Stimulated activated CD8-positive, alpha-beta memory T cell treated with anti-CD3 and anti-CD28 coated beads, Interleukin-4, amount 100 ng/mL, for 4 hours (primary cell): ENCODE measurements around the gene UNC5A.

Experiments
- DNase-seq, 2 donors: peaks; one replicate each; pipeline ENCODE4 v3.0.0-alpha.2; 2020; ENCODE audit warnings: low read depth in 2 of 2, low spot score in 1 of 2

Gene UNC5A

DNA sequence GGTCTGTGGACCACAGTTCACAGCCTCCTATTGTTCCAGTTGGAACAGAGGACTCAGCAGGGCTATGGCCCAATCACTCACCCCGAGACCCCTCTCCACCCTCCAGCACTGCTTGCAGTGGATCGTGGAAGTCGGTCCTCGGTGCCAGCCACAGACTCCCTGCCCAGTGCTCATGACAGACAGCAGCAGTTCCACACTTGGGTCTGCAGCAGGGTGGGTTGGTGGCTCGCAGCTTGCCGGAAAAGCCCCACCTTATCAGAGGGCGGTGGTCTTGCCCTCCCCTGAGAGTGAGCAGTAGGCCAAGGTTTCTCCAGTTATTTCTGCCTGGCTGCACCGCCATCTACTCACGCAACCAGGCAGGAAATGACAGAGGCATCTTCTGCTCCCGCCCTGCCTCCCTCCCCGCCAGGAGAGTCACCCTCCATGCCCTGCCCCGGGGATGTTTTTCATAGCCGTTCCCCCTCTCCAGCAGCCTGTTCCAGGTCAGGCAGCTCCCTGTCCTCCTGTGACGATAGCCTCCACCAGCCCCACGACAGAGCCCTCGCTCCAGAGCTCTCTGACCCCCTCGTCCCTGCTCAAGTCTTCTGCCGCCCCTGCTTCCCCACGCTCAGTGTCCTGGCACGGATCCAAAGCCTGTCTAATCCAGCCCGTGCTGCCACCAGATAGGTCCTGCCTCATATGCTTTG is 34.5 kb downstream of the UNC5A start:
- DNase-seq = no peak

DNA sequence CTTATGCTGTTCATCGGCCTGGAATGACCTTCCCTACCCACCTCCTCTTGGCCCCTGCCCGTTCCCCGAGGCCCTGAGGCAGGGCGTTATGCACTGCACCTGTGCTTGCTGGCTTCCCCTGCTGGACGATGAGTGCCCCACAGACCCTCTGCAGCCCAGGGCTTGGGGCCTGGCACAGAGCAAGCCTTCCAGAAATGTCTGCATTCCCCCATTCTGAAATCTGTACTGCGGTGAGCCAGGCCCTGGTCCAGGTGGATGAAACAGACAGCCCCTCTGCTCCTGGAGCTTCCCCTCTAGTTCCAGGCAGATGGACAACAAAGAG is 35.0 kb downstream of the UNC5A start:
- no peak for DNase-seq

DNA sequence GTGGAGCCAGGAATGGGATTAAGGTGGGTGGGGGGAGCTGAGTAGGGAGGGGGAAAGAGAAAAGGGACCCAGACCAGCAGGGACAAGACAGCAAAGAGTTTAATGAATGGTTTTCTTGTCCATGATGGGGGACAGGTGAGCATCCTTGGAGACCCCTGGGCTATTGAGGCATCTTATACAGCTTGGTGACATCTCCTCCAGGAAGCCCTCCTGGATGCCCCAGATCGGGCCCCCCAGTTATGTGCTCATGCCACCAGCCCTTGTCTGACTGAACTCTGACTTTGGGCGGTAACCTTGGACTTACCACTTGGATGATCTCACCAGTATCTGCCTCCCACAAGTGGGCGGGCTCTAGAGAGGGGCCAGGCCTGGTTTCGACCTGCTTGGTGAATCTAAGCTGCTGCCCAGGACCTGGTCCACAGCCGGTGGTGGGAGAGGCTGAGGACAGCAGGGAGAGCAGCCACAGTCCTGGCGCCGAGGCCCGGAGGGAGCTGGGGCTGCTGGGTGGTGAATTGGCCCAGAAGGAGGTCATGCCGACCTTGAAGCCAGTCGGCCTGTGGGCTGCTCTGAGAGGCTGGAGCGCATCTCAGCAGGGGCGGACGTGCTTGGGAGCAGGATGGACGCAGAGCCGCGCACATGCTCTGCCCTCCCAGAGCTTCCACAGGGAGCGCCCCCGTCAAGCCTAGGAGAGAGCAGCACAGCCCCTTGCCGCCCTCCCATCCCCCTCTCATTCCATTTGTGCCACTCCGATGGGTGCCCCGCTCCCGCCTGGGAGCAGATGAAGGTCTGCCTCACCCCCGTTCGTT is 36.2 kb downstream of the UNC5A start:
- DNase-seq = no peak

DNA sequence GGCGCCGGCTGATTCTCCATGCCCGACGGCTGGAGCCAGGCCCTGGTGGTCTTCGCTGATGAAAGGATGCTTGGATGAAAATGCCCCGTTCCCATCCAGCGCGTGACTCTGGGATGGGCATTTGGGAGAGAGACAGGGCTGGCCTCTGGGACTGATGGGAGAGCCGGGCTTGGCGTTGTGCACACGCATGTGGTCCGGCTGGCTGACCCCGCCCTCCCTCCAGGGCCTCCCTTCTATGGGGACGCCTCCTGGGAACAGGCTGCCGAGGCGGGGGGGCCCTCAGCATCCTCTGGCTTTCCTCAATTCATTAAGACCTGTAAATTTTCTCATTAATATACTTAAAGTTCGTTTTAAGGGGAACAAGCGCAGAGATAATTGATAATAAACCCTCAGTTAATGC is 36.8 kb downstream of the UNC5A start:
- DNase-seq = no peak

- no peak for DNase-seq
Measured at GRCh38 chr5:176847726-176848290, 37.4 kb downstream of the UNC5A start.

DNA sequence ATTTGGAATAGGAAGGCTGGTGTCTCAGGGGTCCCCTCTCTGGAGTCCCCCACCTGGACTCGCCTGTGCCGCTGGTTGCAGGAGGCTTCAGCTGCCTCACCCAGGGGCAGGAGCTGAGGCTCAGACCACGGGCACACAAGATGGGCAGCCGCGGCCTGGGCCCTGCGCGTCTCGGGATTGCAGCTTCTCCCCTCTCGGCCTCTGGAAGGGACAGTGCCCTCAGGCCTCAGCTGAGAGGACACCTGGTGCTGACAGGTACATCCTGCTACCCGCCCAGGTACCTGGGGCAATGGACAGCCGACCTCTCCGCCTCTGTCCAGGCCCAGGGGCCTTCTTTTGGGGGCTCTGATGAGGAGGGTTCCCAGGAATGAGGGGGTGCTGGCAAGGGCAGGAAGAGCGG is 38.3 kb downstream of the UNC5A start:
- DNase-seq = no peak

GRCh38 chr5:176849611-176850227 is 39.4 kb downstream of the UNC5A start:
- DNase-seq = no peak

- DNase-seq = no peak
Measured at GRCh38 chr5:176850371-176851245, 40.2 kb downstream of the UNC5A start.

- no peak for DNase-seq
Measured at GRCh38 chr5:176851380-176851779, 41.0 kb downstream of the UNC5A start.

DNA sequence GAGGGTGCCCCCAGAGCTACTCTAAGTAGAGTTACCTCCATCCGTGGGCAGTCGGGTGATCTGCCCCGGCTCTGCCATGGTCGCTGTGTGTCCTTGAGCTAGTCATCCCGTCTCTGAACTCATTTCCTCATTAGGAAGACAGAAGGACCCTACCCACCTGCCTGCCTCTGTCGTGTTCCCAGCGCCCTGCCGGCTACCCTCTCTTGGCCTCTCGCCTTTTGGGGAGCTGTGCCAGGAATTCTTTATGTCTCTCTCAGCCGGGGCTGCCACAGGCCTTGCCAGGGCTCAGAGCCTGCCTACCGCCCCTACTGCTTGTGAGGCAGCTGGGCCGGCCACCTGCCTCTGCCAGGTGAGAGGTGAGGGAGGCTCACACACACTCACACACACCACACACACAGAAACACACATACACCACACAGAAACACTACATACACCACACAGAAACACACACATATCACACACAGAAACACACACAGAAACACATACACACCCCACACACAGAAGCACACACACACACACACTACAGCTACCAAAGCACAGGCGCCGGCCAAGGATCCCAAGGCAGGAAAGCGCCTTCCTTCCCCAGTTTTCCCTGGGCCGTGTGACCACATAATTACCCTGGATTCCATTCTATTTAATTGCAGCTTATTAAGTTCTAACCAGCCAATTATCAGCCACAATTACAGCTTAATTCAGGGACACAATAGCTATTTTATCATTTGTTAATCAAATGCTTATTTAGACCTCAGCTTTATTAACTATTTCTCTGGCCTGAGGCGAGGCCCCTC is 41.7 kb downstream of the UNC5A start:
- DNase-seq = no peak

DNA sequence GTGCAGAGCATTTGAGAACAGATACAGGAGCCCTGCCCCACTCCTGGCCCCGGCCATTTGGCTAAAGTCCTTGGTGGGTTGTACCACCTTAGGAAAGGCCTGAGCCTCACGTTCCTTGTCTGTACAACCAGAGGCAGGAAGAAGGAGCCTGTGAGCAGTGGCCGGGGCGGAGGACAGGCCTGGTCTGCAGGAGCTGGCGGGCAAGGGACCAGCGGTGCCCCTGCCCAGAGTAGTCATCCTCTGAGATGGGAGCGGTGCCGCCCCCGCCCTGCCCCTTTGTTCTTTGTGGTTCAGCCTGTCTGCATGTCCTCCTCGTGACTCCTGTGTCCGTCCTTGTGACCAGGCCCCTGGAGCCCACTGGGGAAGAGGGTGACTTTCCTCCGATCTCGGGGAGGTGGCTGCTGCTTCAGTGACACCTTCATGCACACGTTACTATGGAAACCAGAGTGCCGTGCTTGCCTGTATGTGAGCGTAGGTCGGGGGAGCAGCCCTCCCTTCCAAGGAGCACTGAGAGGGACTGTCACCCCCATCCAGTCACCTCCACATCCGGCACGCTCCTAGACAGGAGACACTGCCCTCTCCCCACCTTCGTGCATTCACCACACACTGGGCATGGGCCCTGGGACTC is 42.9 kb downstream of the UNC5A start:
- DNase-seq = no peak

DNA sequence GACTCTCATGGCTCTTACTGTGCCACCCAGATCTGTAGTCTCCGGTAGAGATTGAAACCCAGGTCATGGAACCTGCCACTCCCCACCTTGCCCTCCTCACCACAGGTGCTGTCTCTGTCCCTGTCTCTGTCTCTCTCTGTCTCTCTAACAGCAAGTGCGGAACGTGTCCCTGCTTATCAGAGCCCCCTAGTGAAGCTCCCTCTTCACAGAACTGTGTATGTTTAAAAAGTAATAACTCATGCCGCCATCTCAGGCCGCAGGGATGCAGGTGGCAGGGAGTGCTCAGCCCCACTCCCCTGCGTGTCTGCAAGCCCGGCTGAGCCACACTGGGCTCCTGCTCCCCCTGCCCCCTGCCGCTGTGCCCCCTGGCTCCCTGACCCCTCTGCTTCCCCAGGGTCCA is 43.8 kb downstream of the UNC5A start:
- no peak for DNase-seq

- DNase-seq = no peak
Measured at GRCh38 chr5:176855598-176855997, 45.2 kb downstream of the UNC5A start.

DNA sequence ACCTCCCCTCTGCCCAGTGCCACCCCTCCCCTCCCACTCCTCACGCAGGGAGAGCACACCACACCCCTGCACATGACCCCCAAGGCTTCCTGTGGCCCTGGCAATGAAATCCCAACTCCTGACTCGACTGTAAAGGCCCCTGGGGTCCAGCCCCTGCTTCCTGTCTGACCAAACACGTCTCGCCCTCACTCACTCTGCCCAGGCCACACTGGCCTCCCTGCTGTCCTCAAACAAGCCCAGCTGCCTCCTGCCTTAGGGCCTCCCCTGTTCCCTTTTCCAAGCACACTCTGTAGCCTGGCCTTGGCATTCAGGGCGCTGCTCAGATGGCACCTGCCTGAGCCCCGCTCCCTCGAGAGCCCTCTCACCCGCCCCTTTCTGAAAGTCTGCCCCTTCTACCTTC is 46.4 kb downstream of the UNC5A start:
- DNase-seq = no peak

DNA sequence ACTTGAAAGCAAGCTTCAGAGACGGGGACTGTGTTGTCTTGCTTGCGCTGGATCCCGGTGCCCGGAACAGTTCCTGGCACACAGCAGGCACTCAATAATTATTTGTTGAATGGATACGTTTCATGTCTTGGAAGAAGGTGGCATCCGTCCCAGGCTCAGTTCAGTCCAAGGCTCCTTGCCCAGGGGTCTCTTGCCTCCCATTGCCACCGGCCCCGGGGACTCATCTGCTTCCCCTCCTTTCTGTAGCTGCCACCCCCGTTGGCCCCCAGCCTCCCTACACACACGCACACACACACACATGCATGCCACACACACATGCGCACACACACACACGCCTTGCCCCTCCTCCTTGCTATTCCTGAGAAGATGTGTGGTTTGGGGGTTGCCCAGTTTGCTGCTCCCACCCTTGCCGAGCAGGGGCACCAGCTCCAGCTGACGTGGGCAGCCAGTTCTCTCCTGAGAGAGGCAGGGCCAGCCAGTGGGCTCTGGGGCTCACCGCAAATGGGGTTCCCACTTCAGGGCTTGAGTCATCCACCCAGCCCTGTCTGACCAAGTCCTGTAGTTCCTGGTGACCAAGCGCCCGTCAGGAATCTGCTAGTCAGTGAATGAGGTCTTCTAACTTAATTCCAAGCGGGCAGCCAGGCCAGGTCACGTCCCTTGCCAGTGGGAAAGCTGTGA is 47.0 kb downstream of the UNC5A start:
- DNase-seq = no peak

DNA sequence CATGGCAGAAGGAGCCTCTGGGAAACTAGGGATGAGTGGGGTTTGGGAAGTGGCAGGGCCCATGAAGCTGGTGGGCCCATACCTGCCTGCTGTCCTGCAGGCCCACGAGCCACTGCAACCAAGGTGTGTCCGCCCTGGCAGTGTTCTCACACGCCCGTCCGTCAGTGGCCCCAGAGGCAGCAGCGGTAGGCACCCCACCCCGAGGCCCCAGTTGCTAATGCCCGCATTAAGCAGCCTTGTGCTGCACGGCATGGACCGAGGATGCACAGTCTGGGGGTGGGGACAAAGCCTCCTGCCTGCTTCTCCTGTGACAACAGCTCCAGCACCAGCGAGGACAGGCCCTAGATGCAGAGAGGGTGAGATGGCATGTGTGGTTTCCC is 47.5 kb downstream of the UNC5A start:
- DNase-seq = no peak

GRCh38 chr5:176859916-176860315 is 49.6 kb downstream of the UNC5A start:
- no peak for DNase-seq

GRCh38 chr5:176860381-176860780 is 50.0 kb downstream of the UNC5A start:
- DNase-seq = no peak

DNA sequence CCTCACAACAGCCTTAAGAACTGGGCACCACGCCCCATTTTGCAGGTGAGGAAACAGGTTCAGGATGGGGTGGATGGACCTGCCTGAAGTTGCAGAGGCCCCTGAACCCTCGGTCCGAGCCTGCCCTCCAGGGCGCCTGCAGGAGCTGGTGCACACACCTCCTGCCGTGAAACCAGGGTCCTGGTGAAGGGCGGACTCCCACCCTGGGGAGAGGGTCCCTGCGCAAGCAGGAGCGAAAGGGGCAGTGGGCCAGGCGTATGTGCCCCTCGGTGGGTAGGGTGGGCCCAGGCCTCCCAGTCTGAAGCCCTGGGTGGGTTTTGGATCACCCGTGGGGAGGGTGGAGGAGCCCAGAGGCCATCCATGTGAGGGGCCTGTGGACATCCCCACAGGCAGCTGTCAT is 50.9 kb downstream of the UNC5A start:
- no peak for DNase-seq
